Right ventricle myocardium inferior (tissue), 1 donor: ENCODE data around the gene SPDYE6. TPM values are rescaled to one million over a fixed set of nuclear protein-coding genes. Genes with fewer than 3 reads are reported as not detected.
"Not testable (repeated sequence)": the region's sequence is repeated elsewhere in the genome, so short reads cannot be mapped to it uniquely, and the experiment has no call there.

Experiments
- ATAC-seq: fragments of 200-7000 bp; cut with Tn5 transposase; one replicate; pipeline ENCODE4 v1.9.1; 2020; ENCODE audit warnings: mild to moderate bottlenecking, moderate library complexity
- DNase-seq: peaks from one replicate; pipeline ENCODE4 v3.0.0; 2021; ENCODE audit errors: missing footprints
- intact Hi-C: fragments of 100-400 bp; cut with DNase I; formaldehyde crosslinking; loops from one replicate; pipeline ENCODE4 v1.11.0; 2022
- total RNA-seq: library from RNA; stranded (reverse); fragmentation: NEBNext Ultra II Directional; extraction: Animal tissue kit (Norgen Biotek cat#: 25700); gene quantifications from one replicate; pipeline ENCODE4 v1.2.1, GENCODE V29; 2021
- donor health status: DM: no; HTN: yes; CAD: no; lungs with severe emphysema.

SPDYE6 gene
- total RNA-seq, 1 donor from 2014 or later, result not detected

- DNase-seq (no peak), ATAC-seq (no peak)
- intact Hi-C loops, result no loop called here
Observed at GRCh38 chr7:102321351-102322201, 34.7 kb downstream of the SPDYE6 start.

- DNase-seq, result no peak
Observed at GRCh38 chr7:102320601-102321350, 35.5 kb downstream of the SPDYE6 start.

GRCh38 chr7:102320181-102320580 is 36.1 kb downstream of the SPDYE6 start:
- DNase-seq (no peak), ATAC-seq (no peak)
- intact Hi-C loops, result no loop called here

More at GRCh38 chr7:102320601-102321350, 35.5 kb downstream of the SPDYE6 start:
- intact Hi-C loops, result no loop called here
- no peak for ATAC-seq

GRCh38 chr7:102319671-102320070 is 36.6 kb downstream of the SPDYE6 start:
- intact Hi-C loops, result no loop called here
- ATAC-seq, result no peak
- no peak for DNase-seq

- intact Hi-C loops, result no loop called here
- DNase-seq, result no peak
- ATAC-seq, result no peak
Observed at GRCh38 chr7:102318482-102318971, 37.7 kb downstream of the SPDYE6 start.

- DNase-seq, result no peak
- ATAC-seq, result no peak
- intact Hi-C loops, result no loop called here
Observed at GRCh38 chr7:102317231-102318059, 38.8 kb downstream of the SPDYE6 start.

GRCh38 chr7:102313997-102314780 is 42.1 kb downstream of the SPDYE6 start:
- intact Hi-C loops, result no loop called here
- DNase-seq (no peak), ATAC-seq (no peak)

- ATAC-seq (no peak), DNase-seq (no peak)
- intact Hi-C loops, result no loop called here
Observed at GRCh38 chr7:102312317-102312716, 43.9 kb downstream of the SPDYE6 start.

GRCh38 chr7:102310414-102310815 is 45.8 kb downstream of the SPDYE6 start:
- DNase-seq (no peak), ATAC-seq (no peak)
- intact Hi-C loops, result no loop called here

GRCh38 chr7:102306916-102307677 is 49.1 kb downstream of the SPDYE6 start:
- ATAC-seq, result peak; percentile 64
- intact Hi-C loops, result no loop called here
- DNase-seq, result no peak

GRCh38 chr7:102305414-102306268 is 50.6 kb downstream of the SPDYE6 start:
- no peak for ATAC-seq
- intact Hi-C loops, result no loop called here

GRCh38 chr7:102304668-102305067 is 51.6 kb downstream of the SPDYE6 start:
- no peak for ATAC-seq
- DNase-seq, result peak; percentile 60
- intact Hi-C loops, result no loop called here

More at GRCh38 chr7:102305414-102306268, 50.6 kb downstream of the SPDYE6 start:
- DNase-seq, result no peak

GRCh38 chr7:102303669-102304422 is 52.4 kb downstream of the SPDYE6 start:
- ATAC-seq (no peak), DNase-seq (peak; percentile 21)
- intact Hi-C loops, result no loop called here

- ATAC-seq (no peak), DNase-seq (no peak)
- intact Hi-C loops, result no loop called here
Observed at GRCh38 chr7:102302025-102302424, 54.2 kb downstream of the SPDYE6 start.

- intact Hi-C loops, result not testable (repeated sequence)
Observed at GRCh38 chr7:102301367-102301766, 54.9 kb downstream of the SPDYE6 start.

GRCh38 chr7:102300643-102301221 is 55.5 kb downstream of the SPDYE6 start:
- intact Hi-C loops, result no loop called here
- DNase-seq, result no peak
- ATAC-seq, result peak; percentile 24

More at GRCh38 chr7:102301367-102301766, 54.9 kb downstream of the SPDYE6 start:
- not testable (repeated sequence) for ATAC-seq, DNase-seq
